Trophoblast cell (in vitro differentiated cells and primary cell): ENCODE data around the gene NAGPA.

Experiments used
- DNase-seq, 2 donors: peaks; one replicate each; pipeline ENCODE4 v3.0.0-alpha.2; 2016
- H2AFZ ChIP-seq: 2 replicates; pipeline ENCODE4 v1.6.1; 2013; ENCODE audit warnings: low read length, moderate library complexity, mild to moderate bottlenecking; ENCODE audit not compliant: insufficient read depth, poor library complexity
- H2AK5ac ChIP-seq: 2 replicates; pipeline ENCODE4 v1.6.1; 2013; ENCODE audit warnings: mild to moderate bottlenecking, low read length
- H2BK120ac ChIP-seq: 2 replicates; pipeline ENCODE4 v1.6.1; 2013; ENCODE audit warnings: low read length, mild to moderate bottlenecking, moderate library complexity; ENCODE audit not compliant: insufficient read depth, poor library complexity
- H2BK12ac ChIP-seq: 2 replicates; pipeline ENCODE4 v1.6.1; 2013; ENCODE audit warnings: mild to moderate bottlenecking, low read length, moderate library complexity
- H2BK5ac ChIP-seq: 2 replicates; pipeline ENCODE4 v1.6.1; 2013; ENCODE audit warnings: low read length, low read depth, moderate library complexity, mild to moderate bottlenecking; ENCODE audit not compliant: poor library complexity
- H3K14ac ChIP-seq: 2 replicates; pipeline ENCODE4 v1.6.1; 2013; ENCODE audit warnings: mild to moderate bottlenecking, low read length
- H3K18ac ChIP-seq: 2 replicates; pipeline ENCODE4 v1.6.1; 2013; ENCODE audit warnings: mild to moderate bottlenecking, low read length
- H3K23ac ChIP-seq: 2 replicates; pipeline ENCODE4 v1.6.1; 2013; ENCODE audit warnings: low read length
- H3K27ac ChIP-seq: 2 replicates; pipeline ENCODE4 v1.5.1; 2013; ENCODE audit warnings: low read depth, mild to moderate bottlenecking, inconsistent platforms, low read length, moderate library complexity
- H3K27me3 ChIP-seq: 2 replicates; pipeline ENCODE4 v1.6.1; 2013; ENCODE audit warnings: inconsistent platforms, mild to moderate bottlenecking, low read length, moderate library complexity; ENCODE audit not compliant: insufficient read depth
- H3K36me3 ChIP-seq, 2 experiments: 1 replicate in 1 of 2; 2 replicates in 1 of 2; pipeline ENCODE4 v1.6.1; 2013; ENCODE audit warnings: low read length in 2 of 2, mild to moderate bottlenecking in 2 of 2, moderate library complexity in 1 of 2; ENCODE audit not compliant: insufficient read depth in 2 of 2, control insufficient read depth in 1 of 2
- H3K4ac ChIP-seq: 2 replicates; pipeline ENCODE4 v1.6.1; 2013; ENCODE audit warnings: low read depth, mild to moderate bottlenecking, low read length, moderate library complexity
- H3K4me1 ChIP-seq, 2 experiments: 1 replicate in 1 of 2; 2 replicates in 1 of 2; pipeline ENCODE4 v1.6.1; 2013; ENCODE audit warnings: low read length in 2 of 2, mild to moderate bottlenecking in 2 of 2, moderate library complexity in 1 of 2; ENCODE audit not compliant: insufficient read depth in 2 of 2, control insufficient read depth in 1 of 2
- H3K4me2 ChIP-seq: 2 replicates; pipeline ENCODE4 v1.6.1; 2013; ENCODE audit warnings: inconsistent platforms, mild to moderate bottlenecking, low read length, moderate library complexity
- H3K4me3 ChIP-seq: 2 replicates; pipeline ENCODE4 v1.5.1; 2013; ENCODE audit warnings: mild to moderate bottlenecking, low read depth, low read length, inconsistent platforms
- H3K79me1 ChIP-seq: one replicate; pipeline ENCODE4 v1.6.1; 2013; ENCODE audit warnings: low read length
- H3K79me2 ChIP-seq: 2 replicates; pipeline ENCODE4 v1.6.1; 2013; ENCODE audit warnings: low read length, mild to moderate bottlenecking; ENCODE audit not compliant: control insufficient read depth, insufficient read depth, poor library complexity
- H3K9ac ChIP-seq: 2 replicates; pipeline ENCODE4 v1.6.1; 2013; ENCODE audit warnings: mild to moderate bottlenecking, low read length
- H3K9me3 ChIP-seq: 2 replicates; pipeline ENCODE4 v1.6.1; 2013; ENCODE audit warnings: low read depth, mild to moderate bottlenecking, control low read depth, inconsistent platforms, low read length; ENCODE audit not compliant: insufficient read depth
- H4K12ac ChIP-seq: 2 replicates; pipeline ENCODE4 v1.6.1; 2013; ENCODE audit warnings: low read depth, mild to moderate bottlenecking, low read length, moderate library complexity
- H4K8ac ChIP-seq: 2 replicates; pipeline ENCODE4 v1.6.1; 2013; ENCODE audit warnings: low read depth, mild to moderate bottlenecking, low read length, moderate library complexity
- H4K91ac ChIP-seq: one replicate; pipeline ENCODE4 v1.6.1; 2013; ENCODE audit warnings: low read depth, mild to moderate bottlenecking, low read length, moderate library complexity
- WGBS: extraction: QIAGEN DNeasy Blood & Tissue Kit; methylation state at CpG from one replicate; pipeline ENCODE4 v1.1.7; 2013; ENCODE audit warnings: missing lambda C conversion rate; ENCODE audit not compliant: insufficient read length, insufficient coverage; ENCODE audit errors: extremely low coverage; 5-methylcytosine and 5-hydroxymethylcytosine counted together

The NAGPA gene

GRCh38 chr16:5072334-5073278, 38.9 kb upstream of the NAGPA start:
- Histone ChIP-seq H3K4me1 (peaks cover 4 to 6% of the 10 kb centered on the region in 2 experiments), H3K36me3 (peaks cover 19 to 21% of the 10 kb centered on the region in 2 experiments), H2BK120ac (no peak overlapping the region), H3K9me3 (no peaks in the 10 kb centered on the region), H3K14ac (peak overlapping the region; percentile 57), H3K4ac (peak overlapping the region; percentile 24), H3K79me1 (peaks cover 2% of the 10 kb centered on the region), H3K4me2 (peak overlapping the region; percentile 78), H3K9ac (peak overlapping the region; percentile 71), H3K27ac (no peak overlapping the region), H3K23ac (no peak overlapping the region), H2AK5ac (peak overlapping the region; percentile 15), H2BK5ac (no peak overlapping the region), H4K8ac (peak overlapping the region; percentile 86), H4K91ac (peak overlapping the region; percentile 71), H3K4me3 (peak overlapping the region; percentile 87), H3K27me3 (no peaks in the 10 kb centered on the region), H2BK12ac (no peak overlapping the region), H3K18ac (no peak overlapping the region), H3K79me2 (peaks cover 2% of the 10 kb centered on the region), H4K12ac (peak overlapping the region; percentile 84), H2AFZ (peak overlapping the region; percentile 56)
- DNase-seq, result no peak
- no CpG with 5 or more reads among the region's 12 CpGs for WGBS

GRCh38 chr16:5071681-5072333, 38.1 kb upstream of the NAGPA start, which contains the start of gene ALG1:
Gene ALG1 (plus strand): TSS chr16:5071843. CDS start chr16:5071850, 7 bp downstream.
- DNase-seq, result peak; percentile 84 to 91
- no CpG with 5 or more reads among the region's 53 CpGs for WGBS

GRCh38 chr16:5071341-5071680, 37.6 kb upstream of the NAGPA start:
- no peak overlapping the region for H3K27ac ChIP-seq
- no peak overlapping the region for H3K9ac ChIP-seq
- H2BK120ac ChIP-seq, result no peak overlapping the region
- H3K4me1 ChIP-seq, result peaks cover 4 to 6% of the 10 kb centered on the region in 2 experiments
- H4K91ac ChIP-seq, result peak overlapping the region; percentile 10
- H2BK12ac ChIP-seq, result no peak overlapping the region
- no peaks in the 10 kb centered on the region for H3K9me3 ChIP-seq
- DNase-seq, result no peak
- no peak overlapping the region for H3K18ac ChIP-seq
- no CpG with 5 or more reads among the region's 7 CpGs for whole genome bisulfite sequencing
- H2AFZ ChIP-seq, result peak overlapping the region; percentile 54
- no peak overlapping the region for H4K12ac ChIP-seq
- H3K79me2 ChIP-seq, result peaks cover 2% of the 10 kb centered on the region
- H2AK5ac ChIP-seq, result no peak overlapping the region
- H3K27me3 ChIP-seq, result no peaks in the 10 kb centered on the region
- H4K8ac ChIP-seq, result peak overlapping the region; percentile 87
- no peak overlapping the region for H3K14ac ChIP-seq
- no peak overlapping the region for H3K4me3 ChIP-seq
- H3K36me3 ChIP-seq, result peaks cover 11 to 12% of the 10 kb centered on the region in 2 experiments
- peaks cover 2% of the 10 kb centered on the region for H3K79me1 ChIP-seq
- H3K23ac ChIP-seq, result no peak overlapping the region
- peak overlapping the region; percentile 78 for H3K4me2 ChIP-seq
- no peak overlapping the region for H3K4ac ChIP-seq
- H2BK5ac ChIP-seq, result no peak overlapping the region

More at GRCh38 chr16:5071681-5072333, 38.1 kb upstream of the NAGPA start, which contains the start of gene ALG1:
- H4K12ac ChIP-seq, result peak within 1 kb of the TSS; percentile 84
- peak within 1 kb of the TSS; percentile 78 for H3K4me2 ChIP-seq
- H2BK12ac ChIP-seq, result no peak within 1 kb of the TSS
- peak within 1 kb of the TSS; percentile 49 for H2BK120ac ChIP-seq
- H3K27ac ChIP-seq, result peak within 1 kb of the TSS; percentile 63
- peak within 1 kb of the TSS; percentile 57 for H3K14ac ChIP-seq
- H3K23ac ChIP-seq, result no peak within 1 kb of the TSS
- no peak within 1 kb of the TSS for H2BK5ac ChIP-seq
- H4K8ac ChIP-seq, result peak within 1 kb of the TSS; percentile 87
- peaks cover 4 to 6% of the 10 kb centered on the region in 2 experiments for H3K4me1 ChIP-seq
- peak within 1 kb of the TSS; percentile 71 for H4K91ac ChIP-seq
- H3K79me1 ChIP-seq, result peaks cover 2% of the 10 kb centered on the region
- peak within 1 kb of the TSS; percentile 15 for H2AK5ac ChIP-seq
- peak within 1 kb of the TSS; percentile 66 for H3K18ac ChIP-seq
- peak within 1 kb of the TSS; percentile 87 for H3K4me3 ChIP-seq
- H3K4ac ChIP-seq, result peak within 1 kb of the TSS; percentile 35
- H3K36me3 ChIP-seq, result peaks cover 14 to 15% of the 10 kb centered on the region in 2 experiments
- H2AFZ ChIP-seq, result peak within 1 kb of the TSS; percentile 95
- H3K27me3 ChIP-seq, result no peaks in the 10 kb centered on the region
- peaks cover 2% of the 10 kb centered on the region for H3K79me2 ChIP-seq
- H3K9ac ChIP-seq, result peak within 1 kb of the TSS; percentile 71
- H3K9me3 ChIP-seq, result no peaks in the 10 kb centered on the region

GRCh38 chr16:5070431-5071186, 36.9 kb upstream of the NAGPA start:
- Histone ChIP-seq H3K79me1 (peaks cover 2% of the 10 kb centered on the region), H3K79me2 (peaks cover 2% of the 10 kb centered on the region), H4K91ac (no peak overlapping the region), H2AFZ (peak overlapping the region; percentile 54), H2BK5ac (no peak overlapping the region), H3K4me1 (peaks cover 4 to 6% of the 10 kb centered on the region in 2 experiments), H3K4me3 (peak overlapping the region; percentile 3), H3K23ac (no peak overlapping the region), H3K14ac (no peak overlapping the region), H2AK5ac (no peak overlapping the region), H3K9ac (no peak overlapping the region), H2BK120ac (no peak overlapping the region), H3K4me2 (no peak overlapping the region), H3K27ac (no peak overlapping the region), H2BK12ac (no peak overlapping the region), H3K9me3 (no peaks in the 10 kb centered on the region), H3K27me3 (no peaks in the 10 kb centered on the region), H4K8ac (peak overlapping the region; percentile 87), H3K36me3 (peaks cover 4 to 5% of the 10 kb centered on the region in 2 experiments), H3K4ac (no peak overlapping the region), H4K12ac (no peak overlapping the region), H3K18ac (no peak overlapping the region)
- DNase-seq, result no peak
- no CpG with 5 or more reads among the region's 15 CpGs for WGBS
